Loucy (cell line): Measurements from ENCODE around the gene WEE1.

ENCODE experiments used
- H2AFZ ChIP-seq: fragments of 200-600 bp; sonication (generic); 2 replicates; pipeline ENCODE4 v1.6.0; 2016; ENCODE audit warnings: antibody characterized with exemption, mild to moderate bottlenecking, low read length, moderate library complexity
- H3F3A ChIP-seq: fragments of 200-600 bp; 2 replicates; pipeline ENCODE4 v1.6.0; 2016; ENCODE audit warnings: antibody characterized with exemption, low read depth, mild to moderate bottlenecking
- H3K27me3 ChIP-seq: fragments of 200-600 bp; sonication (generic); 2 replicates; pipeline ENCODE4 v1.6.1; 2014; ENCODE audit warnings: low read length, mild to moderate bottlenecking; ENCODE audit not compliant: insufficient read depth, poor library complexity, severe bottlenecking
- H3K36me3 ChIP-seq: fragments of 200-600 bp; sonication (generic); 2 replicates; pipeline ENCODE4 v1.6.1; 2016; ENCODE audit warnings: low read length; ENCODE audit not compliant: insufficient read depth
- H3K4me1 ChIP-seq: fragments of 200-600 bp; sonication (generic); 2 replicates; pipeline ENCODE4 v1.5.1; 2014; ENCODE audit warnings: low read length, mild to moderate bottlenecking; ENCODE audit not compliant: insufficient read depth, poor library complexity, severe bottlenecking
- H3K4me2 ChIP-seq: fragments of 200-600 bp; sonication (generic); 2 replicates; pipeline ENCODE4 v1.6.0; 2014; ENCODE audit warnings: antibody characterized with exemption, low read length, low read depth, mild to moderate bottlenecking; ENCODE audit not compliant: poor library complexity, severe bottlenecking
- H3K4me3 ChIP-seq: fragments of 200-600 bp; sonication (generic); 2 replicates; pipeline ENCODE4 v1.5.1; 2014; ENCODE audit warnings: low read length, mild to moderate bottlenecking, mixed read lengths; ENCODE audit not compliant: poor library complexity, severe bottlenecking
- H3K79me2 ChIP-seq: fragments of 200-600 bp; sonication (generic); 2 replicates; pipeline ENCODE4 v1.6.1; 2014; ENCODE audit warnings: low read length; ENCODE audit not compliant: insufficient read depth
- H3K9ac ChIP-seq: fragments of 200-600 bp; sonication (generic); 2 replicates; pipeline ENCODE4 v1.6.0; 2014; ENCODE audit warnings: mild to moderate bottlenecking, low read depth, low read length, moderate library complexity; ENCODE audit not compliant: poor library complexity, severe bottlenecking
- H3K9me2 ChIP-seq: fragments of 200-600 bp; sonication (generic); replicated peaks from 2 replicates; pipeline ENCODE4 v1.6.1; 2016; ENCODE audit warnings: low read depth, low read length, mixed read lengths
- H3K9me3 ChIP-seq: fragments of 200-600 bp; sonication (generic); 2 replicates; pipeline ENCODE4 v1.6.1; 2014; ENCODE audit warnings: mild to moderate bottlenecking, antibody characterized with exemption, low read length, low read depth; ENCODE audit not compliant: insufficient read depth
- H4K20me1 ChIP-seq: fragments of 200-600 bp; sonication (generic); 2 replicates; pipeline ENCODE4 v1.6.0; 2014; ENCODE audit warnings: antibody characterized with exemption, low read length, mild to moderate bottlenecking; ENCODE audit not compliant: insufficient read depth, poor library complexity, severe bottlenecking
- EZH2phosphoT487 ChIP-seq: fragments of 200-600 bp; IDR thresholded peaks from 2 replicates; pipeline ENCODE4 v1.6.1; 2018; ENCODE audit warnings: antibody characterized with exemption, mild to moderate bottlenecking, moderate library complexity, borderline replicate concordance
- TF ChIP-seq, protein P1 (sequence below): fragments of 200-600 bp; sonication (generic); conservative IDR thresholded peaks from 2 replicates; pipeline ENCODE4 v1.5.1; 2014; ENCODE audit warnings: mild to moderate bottlenecking, antibody characterized with exemption, low read length

Gene WEE1

DNA sequence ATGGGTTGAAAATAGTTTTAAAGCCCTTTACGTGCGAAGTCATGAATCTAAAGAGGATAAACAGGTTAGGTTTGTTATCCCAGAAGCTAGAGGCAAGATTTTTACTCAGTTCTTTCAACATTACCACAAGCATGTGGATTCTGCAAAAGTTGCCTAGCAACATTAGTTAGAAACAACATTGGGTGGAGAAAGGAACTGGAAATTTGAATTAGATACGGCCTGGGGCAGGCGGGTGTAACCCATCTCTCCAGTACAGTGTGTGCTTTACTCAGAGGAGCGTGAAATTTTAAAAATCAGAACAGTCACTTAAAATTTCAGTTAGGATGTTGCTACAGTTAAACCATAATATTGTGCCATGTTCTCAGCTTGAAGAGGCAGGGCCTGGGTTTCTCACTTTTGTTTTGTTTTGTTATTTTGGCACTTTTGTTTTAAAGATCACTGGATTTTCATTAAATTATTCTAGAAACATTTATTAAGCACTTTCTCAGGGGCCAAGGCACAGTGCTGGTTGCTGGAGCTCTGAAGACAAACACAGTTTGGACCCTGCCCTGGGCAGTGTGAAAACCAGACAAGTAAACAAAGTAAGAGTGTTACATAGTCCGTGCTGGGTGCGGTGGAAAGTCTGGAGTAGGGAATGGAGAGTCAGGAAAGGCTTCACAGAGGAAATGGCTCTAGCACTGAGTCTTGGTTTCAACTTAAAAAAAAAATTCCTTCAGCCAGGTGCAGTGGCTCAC is 4.4 kb upstream of the WEE1 start:
- H4K20me1 ChIP-seq, result no peaks in the 10 kb centered on the region
- H3K27me3 ChIP-seq, result no peaks in the 10 kb centered on the region
- H3K36me3 ChIP-seq, result no peaks in the 10 kb centered on the region
- TF ChIP-seq, protein P1, sequence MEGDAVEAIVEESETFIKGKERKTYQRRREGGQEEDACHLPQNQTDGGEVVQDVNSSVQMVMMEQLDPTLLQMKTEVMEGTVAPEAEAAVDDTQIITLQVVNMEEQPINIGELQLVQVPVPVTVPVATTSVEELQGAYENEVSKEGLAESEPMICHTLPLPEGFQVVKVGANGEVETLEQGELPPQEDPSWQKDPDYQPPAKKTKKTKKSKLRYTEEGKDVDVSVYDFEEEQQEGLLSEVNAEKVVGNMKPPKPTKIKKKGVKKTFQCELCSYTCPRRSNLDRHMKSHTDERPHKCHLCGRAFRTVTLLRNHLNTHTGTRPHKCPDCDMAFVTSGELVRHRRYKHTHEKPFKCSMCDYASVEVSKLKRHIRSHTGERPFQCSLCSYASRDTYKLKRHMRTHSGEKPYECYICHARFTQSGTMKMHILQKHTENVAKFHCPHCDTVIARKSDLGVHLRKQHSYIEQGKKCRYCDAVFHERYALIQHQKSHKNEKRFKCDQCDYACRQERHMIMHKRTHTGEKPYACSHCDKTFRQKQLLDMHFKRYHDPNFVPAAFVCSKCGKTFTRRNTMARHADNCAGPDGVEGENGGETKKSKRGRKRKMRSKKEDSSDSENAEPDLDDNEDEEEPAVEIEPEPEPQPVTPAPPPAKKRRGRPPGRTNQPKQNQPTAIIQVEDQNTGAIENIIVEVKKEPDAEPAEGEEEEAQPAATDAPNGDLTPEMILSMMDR, result no peak
- TF ChIP-seq EZH2phosphoT487, result no peak
- no peaks in the 10 kb centered on the region for H3F3A ChIP-seq
- H3K9me2 ChIP-seq, result no peaks in the 10 kb centered on the region
- H3K4me3 ChIP-seq, result no peak overlapping the region
- H3K79me2 ChIP-seq, result peaks cover 11% of the 10 kb centered on the region
- no peaks in the 10 kb centered on the region for H3K9me3 ChIP-seq
- no peak overlapping the region for H3K4me2 ChIP-seq
- no peaks in the 10 kb centered on the region for H3K4me1 ChIP-seq
- H3K9ac ChIP-seq, result no peak overlapping the region
- no peak overlapping the region for H2AFZ ChIP-seq

DNA sequence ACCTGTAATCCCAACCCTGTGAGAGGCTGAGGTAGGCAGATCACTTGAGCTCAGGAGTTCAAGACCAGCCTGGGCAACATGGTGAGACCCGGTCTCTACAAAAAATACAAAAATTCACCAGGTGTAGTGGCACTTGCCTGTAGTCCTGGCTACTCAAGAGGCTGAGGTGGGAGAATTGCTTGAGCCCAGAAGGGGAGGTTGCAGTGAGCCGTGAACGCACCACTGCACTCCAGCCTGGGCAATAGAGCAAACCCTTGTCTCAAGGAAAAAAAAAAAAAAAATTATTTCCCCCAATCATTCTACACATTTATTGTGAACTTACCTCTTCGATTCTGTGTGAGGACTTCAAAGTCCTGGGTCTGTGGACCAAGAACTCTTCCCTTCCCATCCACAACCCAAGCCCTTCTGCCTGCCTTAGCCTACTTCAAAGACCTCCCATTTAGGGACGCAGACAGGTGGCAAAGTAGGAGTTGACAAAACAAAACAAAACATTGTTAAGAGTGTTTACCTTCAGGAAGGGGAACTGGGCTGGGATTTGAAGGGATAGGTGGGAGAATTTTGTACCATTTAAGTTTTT is 3.8 kb upstream of the WEE1 start:
- Histone ChIP-seq H3K9ac (no peak overlapping the region), H3K36me3 (no peaks in the 10 kb centered on the region), H3K4me2 (no peak overlapping the region), H3K9me3 (no peaks in the 10 kb centered on the region), H3K79me2 (peaks cover 18% of the 10 kb centered on the region), H3K27me3 (no peaks in the 10 kb centered on the region), H3K4me1 (no peaks in the 10 kb centered on the region), H3F3A (no peaks in the 10 kb centered on the region), H2AFZ (no peak overlapping the region), H3K4me3 (no peak overlapping the region), H4K20me1 (peaks cover 3% of the 10 kb centered on the region), H3K9me2 (no peaks in the 10 kb centered on the region)
- TF ChIP-seq, protein P1, result no peak

DNA sequence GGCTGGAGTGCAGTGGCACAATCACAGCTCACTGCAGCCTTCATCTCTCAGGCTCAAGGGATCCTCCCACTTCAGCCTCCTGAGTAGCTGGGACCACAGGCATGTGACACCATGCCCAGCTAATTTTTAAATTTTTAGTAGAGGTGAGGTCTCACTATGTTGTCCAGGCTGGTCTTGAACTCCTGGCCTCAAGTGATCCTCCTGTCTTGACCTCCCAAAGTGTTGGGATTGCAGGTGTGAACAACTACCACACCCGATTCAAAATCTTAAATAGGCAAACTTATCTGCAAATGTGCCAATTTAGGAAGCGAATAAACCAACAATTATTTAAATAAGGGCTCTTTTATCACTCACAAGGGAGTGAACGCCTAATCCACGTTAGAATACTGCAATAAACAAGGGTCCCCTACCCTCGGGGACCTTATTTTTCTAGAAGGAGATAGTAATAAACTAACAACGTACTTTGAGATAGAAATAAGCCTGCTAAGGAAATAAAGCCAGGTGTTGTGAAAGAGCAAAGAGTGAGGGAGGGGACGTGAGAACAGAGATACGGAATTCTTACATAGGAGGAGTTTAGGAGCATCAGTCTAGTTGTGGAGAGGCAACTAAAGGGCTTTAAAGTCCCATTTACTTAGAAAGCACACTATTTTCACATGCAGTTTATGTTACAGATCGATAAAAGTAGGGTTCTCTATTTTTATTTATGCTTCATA is 3.0 kb upstream of the WEE1 start:
- Histone ChIP-seq H2AFZ (no peak overlapping the region), H3K9me3 (no peaks in the 10 kb centered on the region), H4K20me1 (peaks cover 11% of the 10 kb centered on the region), H3K4me2 (no peak overlapping the region), H3K27me3 (no peaks in the 10 kb centered on the region), H3K36me3 (no peaks in the 10 kb centered on the region), H3F3A (no peaks in the 10 kb centered on the region), H3K9ac (no peak overlapping the region), H3K4me3 (no peak overlapping the region), H3K4me1 (peaks cover 5% of the 10 kb centered on the region), H3K9me2 (no peaks in the 10 kb centered on the region), H3K79me2 (peaks cover 26% of the 10 kb centered on the region)
- no peak for TF ChIP-seq EZH2phosphoT487
- TF ChIP-seq, protein P1, result no peak
